Stimulated activated CD4-positive, alpha-beta T cell treated with anti-CD3 and anti-CD28 coated beads, Interleukin-2, amount 100 ng/mL, for 4 hours (primary cell): ENCODE results near the gene PLPPR1.

Experiments
- DNase-seq: peaks from one replicate; pipeline ENCODE4 v3.0.0-alpha.2; 2020; ENCODE audit warnings: low read depth

Gene PLPPR1

DNA sequence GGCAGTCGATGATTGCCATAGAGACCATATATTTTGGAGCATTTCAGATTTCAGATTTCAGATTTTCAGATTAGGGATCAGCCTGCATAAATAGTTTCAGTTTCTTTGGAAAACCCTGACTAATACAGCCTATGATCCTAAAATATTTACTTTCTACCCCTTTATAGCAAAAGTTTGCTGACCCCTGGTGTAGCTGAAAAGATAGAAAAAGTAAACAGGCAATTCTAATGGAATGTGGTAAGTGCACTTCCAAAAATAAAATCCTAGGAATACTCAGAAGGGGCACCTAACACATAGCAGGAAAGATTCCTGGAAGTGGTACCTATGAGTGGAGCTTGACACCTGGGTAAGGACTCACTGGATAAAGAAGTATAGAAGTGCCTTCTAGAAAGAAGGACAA is 321.8 kb downstream of the PLPPR1 start:
- DNase-seq, result no peak

DNA sequence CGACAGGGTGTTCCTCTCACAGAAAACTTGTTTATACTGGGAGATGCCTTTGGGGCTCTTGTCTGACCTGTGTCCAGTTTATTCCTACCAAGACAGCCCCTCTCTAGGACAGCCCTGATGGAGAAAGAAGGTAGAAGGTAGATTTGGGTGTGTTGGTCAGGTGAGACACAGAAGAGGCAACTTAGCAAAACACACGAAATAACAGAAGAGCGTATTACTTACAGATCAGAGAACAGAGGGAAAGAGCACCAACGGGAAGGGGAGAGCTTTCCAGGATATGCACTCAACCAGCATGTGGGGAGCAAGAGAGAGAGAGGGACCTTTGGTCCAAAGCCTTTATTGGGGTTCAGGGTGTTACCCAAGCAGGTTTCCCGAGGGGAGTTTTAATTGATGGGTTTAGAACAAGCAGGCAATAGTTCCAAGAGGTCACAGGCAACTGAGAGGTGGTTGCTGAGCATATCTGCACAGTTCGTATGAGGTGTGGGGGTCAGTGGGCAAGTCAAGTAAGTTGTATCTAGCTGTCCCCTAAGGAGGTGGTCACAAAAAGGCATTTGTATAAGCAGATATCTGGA is 324.5 kb downstream of the PLPPR1 start:
- no peak for DNase-seq

DNA sequence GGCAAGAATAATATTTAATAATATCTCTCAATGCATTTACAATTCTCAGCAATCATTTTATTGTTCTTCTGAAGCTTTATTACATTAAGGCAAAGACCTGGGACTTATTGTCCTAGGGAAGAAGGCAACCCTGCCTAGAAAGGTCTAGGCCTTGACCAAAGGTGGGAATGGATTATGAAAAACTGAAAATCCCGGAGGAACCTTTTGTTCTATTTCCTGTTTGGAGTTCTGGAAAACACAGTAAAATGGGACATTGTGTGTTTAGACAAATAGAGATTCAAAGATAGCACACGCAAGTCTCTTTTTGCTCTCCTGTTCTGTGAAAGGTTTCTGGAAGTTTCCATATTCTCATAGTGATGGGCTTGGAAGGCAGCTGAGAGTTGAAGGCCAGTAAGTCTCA is 325.2 kb downstream of the PLPPR1 start:
- DNase-seq, result no peak

DNA sequence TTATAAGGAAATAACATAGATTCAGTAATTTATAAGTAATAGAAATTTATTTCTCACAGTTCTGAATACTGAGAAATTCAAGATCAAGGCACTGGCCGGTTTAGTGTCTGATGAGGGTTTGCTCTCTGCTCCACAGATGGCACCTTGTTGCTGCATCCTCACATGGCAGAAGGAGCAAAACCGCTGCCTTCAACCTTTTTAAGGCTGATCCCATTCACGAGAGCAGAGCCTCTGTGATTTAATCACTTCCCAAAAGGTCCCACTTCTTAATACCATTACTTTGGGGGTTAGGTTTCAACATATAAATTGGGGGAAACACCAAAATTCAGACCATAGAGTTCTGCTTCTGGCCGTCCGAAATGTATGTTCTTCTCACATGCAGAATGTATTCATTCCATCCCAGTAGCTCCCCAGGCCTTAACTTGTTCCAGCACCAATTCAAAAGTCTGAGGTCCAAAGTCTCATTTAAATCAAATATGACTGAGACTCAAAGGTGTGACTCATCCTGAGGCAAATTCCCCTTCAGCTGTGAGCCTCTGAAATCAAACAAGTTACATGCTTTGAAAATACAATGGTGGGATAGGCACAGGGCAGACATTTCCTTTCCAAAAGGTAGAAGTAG is 325.7 kb downstream of the PLPPR1 start:
- no peak for DNase-seq

DNA sequence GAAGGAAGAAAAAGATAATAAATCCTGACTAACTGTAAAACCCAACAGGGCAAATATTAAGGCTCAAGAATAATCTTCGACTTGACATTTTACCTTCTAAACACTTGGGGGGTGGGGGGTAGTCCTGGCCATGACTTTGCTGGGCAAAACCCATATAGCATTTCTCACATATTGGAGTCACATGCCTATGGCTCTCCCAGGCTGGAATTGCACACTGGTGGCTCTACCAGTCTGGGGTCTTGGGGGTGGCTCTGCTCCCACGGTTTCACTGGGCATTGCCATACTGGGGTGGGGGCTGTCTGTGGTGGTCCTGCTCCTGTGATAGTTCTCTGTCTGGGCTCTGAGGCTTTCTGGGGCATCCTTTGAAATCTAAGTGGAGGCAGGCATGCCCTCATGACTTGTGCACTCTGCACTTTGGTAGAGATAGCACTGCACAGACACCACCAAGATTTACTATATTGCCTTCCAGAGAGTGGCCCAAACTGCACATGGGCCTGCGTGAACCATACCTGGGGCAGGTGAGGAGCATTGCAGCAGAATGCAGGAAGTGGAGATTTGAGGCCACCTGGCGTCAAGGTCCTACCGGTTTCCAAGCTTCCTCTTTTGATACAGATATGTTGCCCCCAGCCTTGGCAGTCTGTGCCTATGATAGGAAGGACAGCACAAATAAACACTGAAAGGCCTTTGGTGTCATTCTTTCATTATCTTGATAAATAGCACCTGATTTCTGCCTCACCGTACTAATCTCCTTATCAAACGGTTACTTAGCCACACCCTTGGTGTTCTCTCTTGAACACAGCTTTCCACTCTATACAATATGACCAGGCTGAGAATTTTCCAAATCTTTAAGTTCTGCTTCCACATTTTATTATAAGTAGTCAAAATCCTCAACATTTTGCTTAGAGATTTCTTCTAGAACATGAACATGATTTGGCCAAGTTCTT is 326.5 kb downstream of the PLPPR1 start:
- DNase-seq, result no peak

DNA sequence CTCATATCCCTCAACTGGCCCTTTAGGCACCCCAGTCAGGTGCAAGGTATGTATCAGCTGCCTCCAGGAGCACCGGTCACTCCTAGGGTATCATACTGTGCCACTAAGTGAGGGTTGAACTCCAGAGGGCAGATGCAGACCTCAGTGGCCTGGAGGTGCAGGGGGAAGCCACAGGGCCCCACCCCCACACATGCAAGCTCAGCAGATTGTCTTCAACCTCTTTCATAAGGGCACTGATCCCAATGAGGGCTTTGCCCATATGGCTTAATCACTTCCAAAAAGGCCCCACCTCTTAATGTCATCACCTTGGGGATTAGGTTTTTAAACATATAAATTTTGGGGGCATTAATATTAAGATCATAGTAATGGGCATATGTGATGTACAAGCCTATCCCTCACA is 328.1 kb downstream of the PLPPR1 start:
- no peak for DNase-seq

DNA sequence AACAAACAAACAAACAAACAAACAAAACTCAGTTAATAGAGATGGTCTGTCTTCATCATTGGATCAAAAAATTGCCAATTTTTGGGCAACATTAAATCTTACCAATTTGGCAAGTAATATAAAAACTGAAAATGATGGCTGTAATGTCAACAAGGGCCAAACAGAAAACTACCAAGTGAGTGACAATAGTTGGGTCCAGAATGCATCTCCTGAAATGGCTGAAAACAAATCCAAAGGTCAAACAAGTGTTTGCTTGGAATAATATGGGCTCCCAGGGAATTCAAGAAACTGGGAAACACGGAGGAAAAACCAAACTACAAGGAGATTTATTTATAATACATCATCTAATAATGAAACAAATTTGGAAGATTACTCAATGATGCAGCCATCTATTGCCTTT is 331.2 kb downstream of the PLPPR1 start:
- DNase-seq, result no peak

DNA sequence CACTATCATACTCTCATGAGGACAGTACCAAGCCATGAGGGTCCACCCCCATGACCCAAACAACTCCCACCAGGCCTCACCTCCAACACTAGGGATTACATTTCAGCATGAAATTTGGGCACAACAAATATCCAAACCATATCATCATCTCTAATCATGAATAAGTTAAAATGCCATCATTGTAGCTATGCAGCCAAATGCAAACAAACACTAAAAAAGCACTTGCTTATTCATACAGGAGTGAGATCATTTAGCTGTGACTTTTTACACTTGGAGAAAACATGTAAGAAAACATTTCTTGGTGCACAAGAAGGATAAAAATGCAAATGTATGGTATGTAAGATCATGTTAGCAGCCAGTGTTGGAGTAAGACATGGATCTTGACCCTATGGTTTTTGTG is 332.1 kb downstream of the PLPPR1 start:
- DNase-seq, result no peak

DNA sequence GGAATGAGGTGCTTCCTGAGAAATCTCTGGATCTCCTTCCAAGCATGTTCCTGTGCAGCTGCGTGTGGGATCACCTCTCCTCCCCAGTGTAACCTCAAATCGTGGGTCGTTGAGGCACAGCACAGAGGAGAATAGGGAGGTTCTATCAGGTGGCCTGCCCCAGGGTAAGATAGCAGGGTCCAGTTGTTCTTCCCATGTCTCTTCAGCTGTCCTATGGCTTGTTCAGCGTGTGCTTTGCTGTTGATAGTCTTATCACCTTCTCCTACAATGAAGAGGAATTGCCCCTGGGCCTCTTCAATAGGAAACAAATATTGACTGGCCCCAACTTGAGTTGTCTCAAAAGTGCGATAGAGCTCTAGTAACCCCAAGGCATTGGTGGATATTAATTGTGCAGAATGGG is 333.9 kb downstream of the PLPPR1 start:
- no peak for DNase-seq

DNA sequence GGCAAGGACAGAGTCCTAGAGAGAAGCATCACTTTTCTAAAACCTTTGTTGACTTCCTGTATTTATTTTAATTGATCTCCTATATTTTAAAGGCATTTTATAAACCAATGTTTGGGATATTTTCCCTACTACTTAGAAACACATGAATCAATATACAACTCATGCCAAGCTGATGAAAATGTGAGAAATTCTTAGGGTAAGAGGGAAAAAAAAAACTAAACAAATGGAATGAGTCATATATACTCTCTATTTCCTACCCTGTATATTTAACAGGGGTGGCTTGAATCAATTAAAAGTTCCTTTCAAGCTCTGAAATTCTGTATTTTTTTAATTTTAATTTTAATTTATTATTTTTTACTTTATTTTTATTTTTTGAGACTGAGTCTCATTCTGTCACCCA is 336.7 kb downstream of the PLPPR1 start:
- no peak for DNase-seq

DNA sequence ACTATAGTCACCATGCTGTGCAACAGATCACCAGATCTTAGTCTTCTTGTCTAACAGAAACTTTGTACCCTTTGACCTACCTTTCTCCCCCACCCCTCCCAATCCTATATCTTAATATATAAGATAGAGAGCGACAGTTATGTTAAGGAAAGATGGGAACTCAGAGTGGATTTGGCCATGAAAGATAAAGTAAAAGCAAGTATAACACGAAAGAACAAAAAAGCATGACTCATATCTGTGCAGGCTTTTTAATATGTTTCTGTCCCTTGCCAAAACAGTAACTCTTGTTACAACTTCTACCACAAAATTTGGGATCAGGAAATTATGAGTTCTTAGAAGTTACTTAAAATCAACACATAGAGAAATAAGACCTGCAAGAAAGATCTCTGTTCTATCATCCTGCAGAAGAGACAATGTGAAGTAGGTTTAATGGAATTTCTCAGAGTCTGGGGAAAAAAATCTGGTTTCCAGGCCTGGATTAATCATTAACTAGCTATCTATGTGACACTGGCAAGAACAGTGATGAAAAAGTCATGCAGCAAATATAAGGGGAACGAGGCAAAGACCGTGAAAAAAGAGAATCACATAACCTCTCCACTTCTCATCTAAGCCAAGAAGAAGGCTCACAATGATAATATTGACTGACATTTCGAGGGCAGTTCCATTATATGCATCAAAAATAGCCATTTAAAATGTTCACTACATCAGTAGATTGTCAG is 337.7 kb downstream of the PLPPR1 start:
- DNase-seq, result no peak

DNA sequence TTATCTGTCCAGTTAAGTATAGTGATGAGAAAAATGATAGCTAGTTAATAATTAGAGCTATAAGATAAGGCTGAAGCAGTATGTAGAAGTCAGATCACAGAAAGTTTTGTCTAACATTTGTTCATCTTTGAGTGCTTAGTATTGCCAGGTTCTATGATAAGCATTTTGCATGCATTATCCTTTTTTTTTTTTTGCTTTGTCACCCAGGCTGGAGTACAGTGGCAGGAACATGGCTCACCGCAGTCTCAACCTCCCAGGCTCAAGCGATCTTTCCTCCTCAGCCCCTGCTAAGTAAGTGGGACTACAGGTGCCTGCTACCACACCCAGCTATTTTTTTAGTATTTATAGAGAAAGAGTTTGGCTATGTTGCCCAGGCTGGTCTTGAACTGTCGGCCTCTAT is 338.8 kb downstream of the PLPPR1 start:
- no peak for DNase-seq

DNA sequence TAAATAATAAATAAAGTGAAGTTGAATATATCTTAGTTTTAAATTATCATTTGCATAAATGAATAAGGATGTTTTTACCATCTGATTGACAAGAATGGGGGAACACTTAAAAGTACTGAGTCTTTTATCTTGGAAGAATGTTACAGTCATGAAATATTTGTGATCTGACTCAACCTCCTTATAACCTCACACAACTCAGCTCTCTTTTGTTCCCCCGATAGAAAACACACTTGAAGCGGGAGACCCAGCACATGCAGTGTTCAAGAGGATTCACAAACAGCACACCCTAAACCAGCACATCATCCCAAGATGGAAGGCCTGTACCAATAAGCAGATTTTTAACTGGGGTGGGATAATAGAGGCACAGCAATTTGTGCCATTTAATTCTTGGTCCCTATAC is 340.8 kb downstream of the PLPPR1 start:
- DNase-seq, result no peak

DNA sequence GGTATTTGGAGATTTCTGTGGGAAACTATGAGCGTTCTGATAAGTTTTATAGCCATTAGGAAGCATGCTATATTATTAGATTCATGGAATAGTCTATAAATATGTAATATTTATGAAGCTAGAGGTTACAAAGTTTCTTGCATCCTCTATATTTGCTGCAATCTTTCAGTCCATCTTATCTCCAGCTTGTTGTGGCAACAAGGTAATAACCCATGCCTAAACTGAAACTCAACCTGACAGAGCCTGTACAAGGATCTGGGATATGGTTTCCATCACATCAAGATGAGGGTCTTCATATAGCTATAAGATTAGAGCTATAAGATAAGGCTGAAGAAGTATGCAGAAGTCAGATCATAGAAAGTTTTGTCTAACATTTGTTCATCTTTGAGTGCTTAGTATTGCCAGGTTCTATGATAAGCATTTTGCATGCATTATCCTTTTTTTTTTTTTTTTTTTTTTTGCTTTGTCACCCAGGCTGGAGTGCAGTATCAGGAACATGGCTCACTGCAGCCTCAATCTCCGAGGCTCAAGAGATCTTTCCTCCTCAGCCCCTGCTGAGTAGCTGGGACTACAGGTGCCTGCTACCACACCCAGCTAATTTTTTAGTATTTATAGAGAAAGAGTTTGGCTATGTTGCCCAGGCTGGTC is 341.5 kb downstream of the PLPPR1 start:
- DNase-seq, result no peak

DNA sequence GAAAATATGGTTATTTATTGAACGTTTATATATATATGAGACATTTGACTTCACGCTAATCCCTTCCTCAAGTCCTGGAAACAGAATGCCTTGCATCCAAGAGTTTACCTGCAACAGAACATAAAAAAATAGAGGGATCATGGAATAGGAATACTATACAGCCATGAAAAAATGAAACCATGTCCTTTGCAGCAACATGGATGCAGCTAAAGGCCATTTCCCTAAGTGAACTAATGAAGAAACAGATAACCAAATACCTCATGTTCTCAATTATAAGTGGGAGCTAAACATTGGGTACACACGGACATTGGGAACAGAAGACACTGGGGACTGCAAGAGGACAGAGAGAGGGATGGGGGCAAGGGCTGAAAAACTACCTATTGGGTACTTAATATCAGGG is 343.3 kb downstream of the PLPPR1 start:
- no peak for DNase-seq

DNA sequence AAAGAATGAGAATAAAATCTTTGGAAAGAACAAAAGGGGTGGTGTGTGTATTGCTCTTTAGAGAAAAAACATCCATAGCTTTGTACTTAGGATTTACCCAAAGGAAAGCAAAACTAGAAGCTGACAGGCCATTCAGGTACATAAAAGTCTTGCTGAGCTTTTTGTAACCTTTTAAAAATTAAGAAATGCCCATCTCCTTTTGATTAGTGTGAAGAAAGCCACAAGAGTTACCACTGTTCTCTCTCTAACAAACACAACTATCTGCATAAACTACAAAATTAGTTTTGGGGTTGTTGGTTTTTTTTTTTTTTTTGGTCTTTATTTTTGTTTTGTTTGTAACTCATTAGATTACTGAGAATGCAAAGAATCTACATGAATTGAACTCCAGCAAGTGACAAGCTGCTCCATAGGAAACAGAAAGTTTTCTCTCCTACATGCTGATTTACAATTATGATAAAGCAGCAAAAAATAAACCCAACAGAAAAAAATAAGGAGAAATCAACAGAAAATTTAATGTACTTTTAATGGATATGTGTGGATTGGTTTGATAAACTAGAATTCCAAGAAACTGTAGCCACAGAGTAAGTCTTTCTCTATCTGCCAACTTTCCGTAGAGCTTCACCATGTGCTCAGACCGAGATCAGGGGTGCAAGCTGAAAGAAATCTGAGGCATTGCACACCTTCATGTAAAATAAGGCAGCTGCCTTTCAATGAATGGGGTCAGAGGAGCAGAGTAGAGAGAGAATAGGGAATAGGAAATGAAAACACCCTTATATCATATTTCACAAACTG is 344.0 kb downstream of the PLPPR1 start:
- no peak for DNase-seq
